Keratinocyte (primary cell): ENCODE results near the gene UNKL. TPM values are rescaled to one million over a fixed set of nuclear protein-coding genes. Genes with fewer than 3 reads are reported as not detected.

Source experiments
- DNase-seq: peaks from one replicate; pipeline ENCODE4 v3.0.0-alpha.2; 2011; ENCODE audit warnings: low read depth, missing footprints, low spot score
- FAIRE-seq: peaks from 2 replicates; lab custom pipeline; 2011; peaks lifted over from hg19 to GRCh38; lab: Jason Lieb, UNC
- H2AFZ ChIP-seq: 2 replicates; pipeline ENCODE4 v1.6.0; 2012; ENCODE audit warnings: low read length, control low read depth, inconsistent platforms; ENCODE audit not compliant: control insufficient read depth
- H3K27ac ChIP-seq: 2 replicates; pipeline ENCODE4 v1.5.1; 2011; ENCODE audit warnings: low read length; ENCODE audit not compliant: control insufficient read depth, insufficient read depth
- H3K27me3 ChIP-seq: 3 replicates; pipeline ENCODE4 v1.6.0; 2011; ENCODE audit warnings: low read length; ENCODE audit not compliant: control insufficient read depth, insufficient read depth; ENCODE audit errors: extremely low read depth
- H3K36me3 ChIP-seq, 2 experiments: 2 replicates in 1 of 2; 3 replicates in 1 of 2; pipeline ENCODE4 v1.5.1; 2011; ENCODE audit warnings: low read length in 2 of 2, mild to moderate bottlenecking in 1 of 2; ENCODE audit not compliant: control insufficient read depth in 2 of 2, insufficient read depth in 2 of 2; ENCODE audit errors: extremely low read depth in 1 of 2
- H3K4me1 ChIP-seq: 3 replicates; pipeline ENCODE4 v1.5.1; 2011; ENCODE audit warnings: low read length; ENCODE audit not compliant: control insufficient read depth, insufficient read depth; ENCODE audit errors: extremely low read depth
- H3K4me2 ChIP-seq: 3 replicates; pipeline ENCODE4 v1.6.0; 2011; ENCODE audit warnings: low read depth, low read length; ENCODE audit not compliant: control insufficient read depth, insufficient read depth; ENCODE audit errors: extremely low read depth
- H3K4me3 ChIP-seq, 3 experiments: fragments of 200-600 bp in 1 of 3; sonication (generic) in 1 of 3; 2 replicates in 2 of 3; 3 replicates in 1 of 3; pipeline ENCODE4 v1.5.1; 2011 to 2016; ENCODE audit warnings: low read length in 3 of 3, mild to moderate bottlenecking in 3 of 3, control low read depth in 2 of 3, inconsistent platforms in 1 of 3, low read depth in 1 of 3, mixed read lengths in 1 of 3, mixed run types in 1 of 3, moderate library complexity in 1 of 3; ENCODE audit not compliant: control insufficient read depth in 2 of 3, insufficient read depth in 2 of 3; ENCODE audit errors: extremely low read depth in 1 of 3
- H3K79me2 ChIP-seq: 2 replicates; pipeline ENCODE4 v1.6.0; 2012; ENCODE audit warnings: low read length; ENCODE audit not compliant: control insufficient read depth, insufficient read depth
- H3K9ac ChIP-seq: 3 replicates; pipeline ENCODE4 v1.6.0; 2011; ENCODE audit warnings: low read length; ENCODE audit not compliant: control insufficient read depth, insufficient read depth; ENCODE audit errors: extremely low read depth
- H3K9me1 ChIP-seq: 3 replicates; pipeline ENCODE4 v1.6.0; 2011; ENCODE audit warnings: low read length; ENCODE audit not compliant: control insufficient read depth, insufficient read depth; ENCODE audit errors: extremely low read depth
- H3K9me3 ChIP-seq: 2 replicates; pipeline ENCODE4 v1.5.1; 2012; ENCODE audit warnings: low read depth, low read length; ENCODE audit not compliant: control insufficient read depth
- H4K20me1 ChIP-seq: 3 replicates; pipeline ENCODE4 v1.6.0; 2011; ENCODE audit warnings: low read length; ENCODE audit not compliant: control insufficient read depth, insufficient read depth; ENCODE audit errors: extremely low read depth
- EZH2 ChIP-seq: IDR thresholded peaks from one replicate; pipeline ENCODE4 v1.6.1; 2012; ENCODE audit warnings: inconsistent platforms, mild to moderate bottlenecking, low read length, moderate library complexity
- dilution Hi-C: fragments of 300-500 bp; cut with MboI; formaldehyde crosslinking; loops from one replicate; pipeline ENCODE4 v1.7.0; 2020; ENCODE audit warnings: low sequenced_read_pairs; ENCODE audit not compliant: extremely low pct_ligation_motif_present
- polyA plus RNA-seq, 5 experiments: library from polyadenylated mRNA; depleted of rRNA in 3 of 5; stranded (reverse) in 3 of 5; stranded (forward) in 1 of 5; unstranded in 1 of 5; fragments of >200 nt; gene quantifications; 1 replicate in 1 of 5; 2 replicates in 3 of 5; 3 replicates in 1 of 5; pipeline versions ENCODE4 v1.2.1 to v1.2.3, GENCODE V29; 2011 to 2012; ENCODE audit warnings: missing spikeins in 2 of 5, low read depth in 1 of 5, low replicate concordance in 1 of 5
- TF ChIP-seq, protein P1 (sequence below), 3 experiments: IDR thresholded peaks in 1 of 3; conservative IDR thresholded peaks in 1 of 3; optimal IDR thresholded peaks in 1 of 3; 2 replicates in 2 of 3; 3 replicates in 1 of 3; pipeline versions ENCODE3 to v1.5.1; 2011; ENCODE audit warnings: low read length in 3 of 3, mild to moderate bottlenecking in 3 of 3, moderate library complexity in 2 of 3, control low read depth in 1 of 3, inconsistent platforms in 1 of 3; ENCODE audit not compliant: insufficient read depth in 2 of 3; ENCODE audit errors: extremely low read depth in 1 of 3

Gene UNKL
- polyA plus RNA-seq, 1 donor (not counting 4 experiments of a cell fraction or from before 2014, with no cell fraction given) = 2.3 TPM

DNA sequence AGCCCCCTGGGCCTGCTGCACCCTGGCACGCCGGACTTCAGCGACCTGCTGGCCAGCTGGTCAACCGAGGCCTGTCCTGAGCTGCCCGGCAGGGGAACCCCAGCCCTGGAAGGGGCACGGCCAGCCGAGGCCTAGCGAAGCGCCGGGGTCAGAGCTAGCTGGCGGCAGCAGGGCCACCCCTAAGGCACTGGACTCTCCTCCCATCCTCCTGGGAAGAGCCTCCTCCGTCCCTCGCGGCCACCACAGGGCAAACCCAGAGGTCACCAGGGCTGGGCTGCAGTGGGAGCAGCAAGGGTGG lies 18.7 kb upstream of the UNKL start:
- Histone ChIP-seq H3K9ac (no peak overlapping the region), H3K9me3 (no peaks in the 10 kb centered on the region), H3K27me3 (no peaks in the 10 kb centered on the region), H3K36me3 (no peaks in the 10 kb centered on the region), H3K4me2 (no peak overlapping the region), H3K79me2 (no peaks in the 10 kb centered on the region), H3K27ac (no peak overlapping the region), H3K4me1 (no peaks in the 10 kb centered on the region), H4K20me1 (no peaks in the 10 kb centered on the region), H3K4me3 (no peak overlapping the region), H2AFZ (no peak overlapping the region), H3K9me1 (no peaks in the 10 kb centered on the region)
- FAIRE-seq = no peak
- dilution Hi-C loops = no loop called here
- TF ChIP-seq, protein P1, sequence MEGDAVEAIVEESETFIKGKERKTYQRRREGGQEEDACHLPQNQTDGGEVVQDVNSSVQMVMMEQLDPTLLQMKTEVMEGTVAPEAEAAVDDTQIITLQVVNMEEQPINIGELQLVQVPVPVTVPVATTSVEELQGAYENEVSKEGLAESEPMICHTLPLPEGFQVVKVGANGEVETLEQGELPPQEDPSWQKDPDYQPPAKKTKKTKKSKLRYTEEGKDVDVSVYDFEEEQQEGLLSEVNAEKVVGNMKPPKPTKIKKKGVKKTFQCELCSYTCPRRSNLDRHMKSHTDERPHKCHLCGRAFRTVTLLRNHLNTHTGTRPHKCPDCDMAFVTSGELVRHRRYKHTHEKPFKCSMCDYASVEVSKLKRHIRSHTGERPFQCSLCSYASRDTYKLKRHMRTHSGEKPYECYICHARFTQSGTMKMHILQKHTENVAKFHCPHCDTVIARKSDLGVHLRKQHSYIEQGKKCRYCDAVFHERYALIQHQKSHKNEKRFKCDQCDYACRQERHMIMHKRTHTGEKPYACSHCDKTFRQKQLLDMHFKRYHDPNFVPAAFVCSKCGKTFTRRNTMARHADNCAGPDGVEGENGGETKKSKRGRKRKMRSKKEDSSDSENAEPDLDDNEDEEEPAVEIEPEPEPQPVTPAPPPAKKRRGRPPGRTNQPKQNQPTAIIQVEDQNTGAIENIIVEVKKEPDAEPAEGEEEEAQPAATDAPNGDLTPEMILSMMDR (optimal IDR thresholded peaks at IDR 0.05 in 1 of 3, IDR thresholded peaks at IDR 0.05 in 1 of 3, conservative IDR thresholded peaks at IDR 0.05 in 1 of 3; ENCODE audit: extremely low read depth in 1 of 3, insufficient read depth in 2 of 3, low read length in 3 of 3) = no peak
- TF ChIP-seq EZH2 = no peak
- DNase-seq = no peak

DNA sequence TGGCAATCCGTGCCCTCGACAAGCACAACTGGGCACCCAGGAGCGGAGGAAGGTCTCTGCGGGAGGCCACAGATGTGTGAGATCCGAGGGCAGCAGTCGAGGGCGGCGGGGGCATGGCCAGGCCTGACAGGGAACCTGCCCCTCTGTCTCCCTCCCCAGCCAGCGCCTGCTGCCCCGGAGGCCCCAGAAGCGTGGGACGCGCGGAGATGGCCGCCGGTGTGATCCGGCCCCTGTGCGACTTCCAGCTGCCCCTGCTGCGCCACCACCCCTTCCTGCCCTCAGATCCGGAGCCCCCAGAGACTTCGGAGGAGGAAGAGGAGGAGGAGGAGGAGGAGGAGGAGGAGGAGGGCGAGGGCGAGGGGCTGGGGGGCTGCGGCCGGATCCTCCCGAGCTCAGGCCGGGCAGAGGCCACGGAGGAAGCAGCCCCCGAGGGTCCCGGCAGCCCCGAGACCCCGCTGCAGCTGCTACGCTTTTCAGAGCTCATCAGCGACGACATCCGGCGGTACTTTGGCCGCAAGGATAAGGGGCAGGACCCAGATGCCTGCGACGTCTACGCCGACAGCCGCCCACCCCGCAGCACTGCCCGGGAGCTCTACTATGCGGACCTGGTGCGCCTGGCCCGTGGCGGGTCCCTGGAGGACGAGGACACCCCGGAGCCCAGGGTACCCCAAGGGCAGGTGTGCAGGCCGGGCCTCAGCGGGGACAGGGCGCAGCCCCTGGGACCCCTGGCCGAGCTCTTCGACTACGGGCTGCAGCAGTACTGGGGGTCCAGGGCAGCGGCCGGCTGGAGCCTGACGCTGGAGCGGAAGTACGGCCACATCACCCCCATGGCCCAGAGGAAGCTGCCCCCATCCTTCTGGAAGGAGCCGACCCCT lies 18.1 kb upstream of the UNKL start:
- no peaks in the 10 kb centered on the region for H3K36me3 ChIP-seq
- no peak overlapping the region for H3K4me2 ChIP-seq
- no peaks in the 10 kb centered on the region for H3K27me3 ChIP-seq
- dilution Hi-C loops = no loop called here
- no peaks in the 10 kb centered on the region for H3K79me2 ChIP-seq
- no peak overlapping the region for H3K4me3 ChIP-seq
- no peaks in the 10 kb centered on the region for H3K4me1 ChIP-seq
- TF ChIP-seq, protein P1 (optimal IDR thresholded peaks at IDR 0.05 in 1 of 3, IDR thresholded peaks at IDR 0.05 in 1 of 3, conservative IDR thresholded peaks at IDR 0.05 in 1 of 3; ENCODE audit: extremely low read depth in 1 of 3, insufficient read depth in 2 of 3, low read length in 3 of 3) = no peak
- TF ChIP-seq EZH2 = no peak
- H3K9me3 ChIP-seq = no peaks in the 10 kb centered on the region
- H3K9me1 ChIP-seq = no peaks in the 10 kb centered on the region
- H4K20me1 ChIP-seq = no peaks in the 10 kb centered on the region
- DNase-seq (no peak), FAIRE-seq (no peak)
- H2AFZ ChIP-seq = no peak overlapping the region
- H3K27ac ChIP-seq = no peak overlapping the region
- H3K9ac ChIP-seq = no peak overlapping the region
